ENCODE results near the gene NLRP12.
"Not testable (repeated sequence)": the region's sequence is repeated elsewhere in the genome, so short reads cannot be mapped to it uniquely, and the experiment has no call there.

Gene NLRP12

GRCh38 chr19:53782698-53783097 lies 41.4 kb downstream of the NLRP12 start:
- TF ChIP-seq TCF4 (CRISPR knock-in tag; IDR thresholded peaks at IDR 0.05; ENCODE audit: borderline replicate concordance) (no peak), PATZ1 (CRISPR knock-in tag; IDR thresholded peaks at IDR 0.05; ENCODE audit: borderline replicate concordance) (no peak), RARB (CRISPR knock-in tag; IDR thresholded peaks at IDR 0.05) (no peak), ZC3H10 (CRISPR knock-in tag; IDR thresholded peaks at IDR 0.05) (no peak), CREB5 (CRISPR knock-in tag; IDR thresholded peaks at IDR 0.05; ENCODE audit: low read depth) (no peak), BACH2 (CRISPR knock-in tag; IDR thresholded peaks at IDR 0.05; ENCODE audit: borderline replicate concordance) (no peak), ZFP30 (CRISPR knock-in tag; IDR thresholded peaks at IDR 0.05) (no peak), PPARA (CRISPR knock-in tag; IDR thresholded peaks at IDR 0.05; ENCODE audit: borderline replicate concordance) (no peak), ARNTL (CRISPR knock-in tag; IDR thresholded peaks at IDR 0.05; ENCODE audit: borderline replicate concordance, low read depth) (no peak), OSR1 (CRISPR knock-in tag; IDR thresholded peaks at IDR 0.05) (no peak), ZFP3 (CRISPR knock-in tag; IDR thresholded peaks at IDR 0.05) (no peak), POU6F1 (CRISPR knock-in tag; IDR thresholded peaks at IDR 0.05; ENCODE audit: borderline replicate concordance, low read depth) (no peak), ISL1 (CRISPR knock-in tag; IDR thresholded peaks at IDR 0.05) (no peak), ZNF70 (CRISPR knock-in tag; IDR thresholded peaks at IDR 0.05) (no peak), GLIS3 (CRISPR knock-in tag; IDR thresholded peaks at IDR 0.05) (no peak), CSRNP3 (CRISPR knock-in tag; IDR thresholded peaks at IDR 0.05) (no peak), TSHZ2 (CRISPR knock-in tag; IDR thresholded peaks at IDR 0.05) (no peak), TOX (CRISPR knock-in tag; IDR thresholded peaks at IDR 0.05; ENCODE audit: borderline replicate concordance) (no peak), ZNF565 (CRISPR knock-in tag; conservative IDR thresholded peaks at IDR 0.05; ENCODE audit: low read depth) (no peak)
- no peak for ATAC-seq

- ATAC-seq: not testable (repeated sequence)
These were observed 42.8 kb downstream of the NLRP12 start for GRCh38 chr19:53781332-53781731.

- TF ChIP-seq PATZ1 (CRISPR knock-in tag; IDR thresholded peaks at IDR 0.05; ENCODE audit: borderline replicate concordance): no peak
- no peak for ATAC-seq
These were observed 43.6 kb downstream of the NLRP12 start for GRCh38 chr19:53780506-53780905.

Data from SK-N-SH treated with all-trans-retinoic acid at 6 μM for 48 hours (cell line).